Measurements from ENCODE around the gene DEFB132. TPM values are rescaled to one million over a fixed set of nuclear protein-coding genes. Genes with fewer than 3 reads are reported as not detected.
A peak's percentile ranks its signal among the peaks of the same experiment; 100 is the strongest.

DEFB132 gene
- total RNA-seq, 4 donors from 2014 or later = not detected

DNA sequence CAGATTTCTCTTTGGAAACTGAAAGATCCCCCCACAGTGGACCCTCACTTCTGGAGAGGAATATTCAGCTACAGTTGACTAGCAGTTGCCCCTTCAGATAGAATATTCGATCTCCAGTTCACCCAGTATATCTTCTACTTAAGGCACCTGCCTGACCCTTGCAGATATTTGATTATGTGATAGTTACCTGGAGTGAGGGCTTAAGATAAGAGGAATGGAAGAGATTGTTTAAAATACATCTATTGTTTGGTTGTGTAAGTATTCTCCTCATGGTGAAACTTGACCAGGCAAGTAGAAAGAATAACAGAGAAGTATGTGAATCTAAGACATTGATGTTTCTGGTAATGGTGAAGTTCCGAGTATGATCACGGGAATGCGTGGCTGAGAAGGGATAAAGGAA, 38.3 kb downstream of the DEFB132 start:
- H3K4me3 ChIP-seq (ENCODE audit: low read depth, poor library complexity, severe bottlenecking) = no peak overlapping the region
- DNase-seq (ENCODE audit: low spot score in 2 of 2) = no peak
- 75 to 86% methylated on average over 4 of the region's 4 CpGs for WGBS, 2 donors
- intact Hi-C loops (cut with DNase I; ENCODE audit: low total_unique reads) = no loop called here
- no peak for TF ChIP-seq POLR2A (IDR thresholded peaks at IDR 0.05)
- TF ChIP-seq, protein P1, sequence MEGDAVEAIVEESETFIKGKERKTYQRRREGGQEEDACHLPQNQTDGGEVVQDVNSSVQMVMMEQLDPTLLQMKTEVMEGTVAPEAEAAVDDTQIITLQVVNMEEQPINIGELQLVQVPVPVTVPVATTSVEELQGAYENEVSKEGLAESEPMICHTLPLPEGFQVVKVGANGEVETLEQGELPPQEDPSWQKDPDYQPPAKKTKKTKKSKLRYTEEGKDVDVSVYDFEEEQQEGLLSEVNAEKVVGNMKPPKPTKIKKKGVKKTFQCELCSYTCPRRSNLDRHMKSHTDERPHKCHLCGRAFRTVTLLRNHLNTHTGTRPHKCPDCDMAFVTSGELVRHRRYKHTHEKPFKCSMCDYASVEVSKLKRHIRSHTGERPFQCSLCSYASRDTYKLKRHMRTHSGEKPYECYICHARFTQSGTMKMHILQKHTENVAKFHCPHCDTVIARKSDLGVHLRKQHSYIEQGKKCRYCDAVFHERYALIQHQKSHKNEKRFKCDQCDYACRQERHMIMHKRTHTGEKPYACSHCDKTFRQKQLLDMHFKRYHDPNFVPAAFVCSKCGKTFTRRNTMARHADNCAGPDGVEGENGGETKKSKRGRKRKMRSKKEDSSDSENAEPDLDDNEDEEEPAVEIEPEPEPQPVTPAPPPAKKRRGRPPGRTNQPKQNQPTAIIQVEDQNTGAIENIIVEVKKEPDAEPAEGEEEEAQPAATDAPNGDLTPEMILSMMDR (IDR thresholded peaks at IDR 0.05) = no peak

DNA sequence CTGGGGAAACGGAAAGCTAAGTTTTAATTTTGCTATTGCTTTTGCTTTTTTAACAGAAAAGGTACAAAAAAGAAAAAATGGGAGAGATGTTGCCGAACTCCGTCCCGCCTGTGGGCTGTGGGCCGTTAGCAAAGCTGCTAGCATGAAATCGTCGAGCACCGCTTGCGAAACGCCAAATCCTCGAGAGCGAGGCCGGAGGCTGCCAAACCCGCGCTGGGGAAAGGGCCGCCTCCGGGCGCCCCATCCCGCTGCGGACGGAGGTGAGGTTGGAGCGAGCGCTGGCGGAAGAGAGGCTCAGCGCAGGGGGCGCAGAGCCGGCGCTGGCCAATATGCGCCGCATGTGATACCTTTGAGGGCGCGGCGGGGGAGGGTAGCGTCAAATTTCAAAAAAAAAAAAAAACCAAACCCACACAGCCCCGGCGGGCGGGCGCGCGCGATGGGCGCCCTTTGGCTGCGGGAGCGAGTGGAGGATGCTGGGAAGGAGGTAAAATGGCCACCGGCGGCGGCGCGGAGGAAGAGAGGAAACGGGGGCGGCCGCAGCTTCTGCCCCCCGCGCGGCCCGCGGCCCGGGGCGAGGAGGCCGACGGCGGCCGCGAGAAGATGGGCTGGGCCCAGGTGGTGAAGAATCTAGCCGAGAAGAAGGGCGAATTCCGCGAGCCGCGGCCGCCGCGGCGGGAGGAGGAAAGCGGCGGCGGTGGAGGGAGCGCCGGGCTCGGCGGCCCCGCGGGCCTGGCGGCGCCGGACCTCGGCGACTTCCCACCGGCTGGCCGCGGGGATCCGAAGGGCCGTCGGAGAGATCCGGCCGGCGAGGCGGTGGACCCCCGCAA, 39.8 kb downstream of the DEFB132 start, which contains the start of gene ZCCHC3:
TSS of gene ZCCHC3 (plus strand) at position 473 of the 827 bp plus-strand sequence. CDS start at position 490, 17 bp downstream.
- peak; percentile 85 to 97 for DNase-seq (ENCODE audit: low spot score in 2 of 2)
- H3K4me3 ChIP-seq (ENCODE audit: low read depth, poor library complexity, severe bottlenecking) = peak within 1 kb of the TSS; percentile 81
- WGBS, 2 donors = 0 to 1% methylated on average over 78 to 81 of the region's 99 CpGs
- TF ChIP-seq, protein P1 (IDR thresholded peaks at IDR 0.05) = no peak
- no peak for TF ChIP-seq POLR2A (IDR thresholded peaks at IDR 0.05)
- intact Hi-C loops (cut with DNase I; ENCODE audit: low total_unique reads) = no loop called here

DNA sequence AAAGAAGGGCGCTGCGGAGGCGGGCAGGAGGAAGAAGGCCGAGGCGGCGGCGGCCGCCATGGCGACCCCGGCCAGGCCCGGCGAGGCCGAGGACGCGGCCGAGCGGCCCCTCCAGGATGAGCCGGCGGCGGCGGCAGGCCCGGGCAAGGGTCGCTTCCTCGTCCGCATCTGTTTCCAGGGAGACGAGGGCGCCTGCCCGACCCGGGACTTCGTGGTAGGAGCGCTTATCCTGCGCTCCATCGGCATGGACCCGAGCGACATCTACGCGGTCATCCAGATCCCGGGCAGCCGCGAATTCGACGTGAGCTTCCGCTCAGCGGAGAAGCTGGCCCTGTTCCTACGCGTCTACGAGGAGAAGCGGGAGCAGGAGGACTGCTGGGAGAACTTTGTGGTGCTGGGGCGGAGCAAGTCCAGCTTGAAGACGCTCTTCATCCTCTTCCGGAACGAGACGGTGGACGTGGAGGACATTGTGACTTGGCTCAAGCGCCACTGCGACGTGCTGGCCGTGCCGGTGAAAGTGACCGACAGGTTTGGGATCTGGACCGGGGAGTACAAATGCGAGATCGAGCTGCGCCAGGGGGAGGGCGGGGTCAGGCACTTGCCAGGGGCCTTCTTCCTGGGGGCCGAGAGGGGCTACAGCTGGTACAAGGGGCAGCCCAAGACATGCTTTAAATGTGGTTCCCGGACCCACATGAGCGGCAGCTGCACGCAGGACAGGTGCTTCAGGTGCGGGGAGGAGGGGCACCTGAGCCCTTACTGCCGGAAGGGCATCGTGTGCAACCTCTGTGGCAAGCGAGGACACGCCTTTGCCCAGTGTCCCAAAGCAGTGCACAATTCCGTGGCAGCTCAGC, 40.6 kb downstream of the DEFB132 start:
- intact Hi-C loops (cut with DNase I; ENCODE audit: low total_unique reads) = no loop called here
- 0% methylated on average over 53 to 69 of the region's 75 CpGs for WGBS, 2 donors
- TF ChIP-seq POLR2A (IDR thresholded peaks at IDR 0.05) = no peak
- TF ChIP-seq, protein P1 (IDR thresholded peaks at IDR 0.05) = no peak
- DNase-seq (ENCODE audit: low spot score in 2 of 2) = peak; percentile 56 to 92
- H3K4me3 ChIP-seq (ENCODE audit: low read depth, poor library complexity, severe bottlenecking) = peak overlapping the region; percentile 81

DNA sequence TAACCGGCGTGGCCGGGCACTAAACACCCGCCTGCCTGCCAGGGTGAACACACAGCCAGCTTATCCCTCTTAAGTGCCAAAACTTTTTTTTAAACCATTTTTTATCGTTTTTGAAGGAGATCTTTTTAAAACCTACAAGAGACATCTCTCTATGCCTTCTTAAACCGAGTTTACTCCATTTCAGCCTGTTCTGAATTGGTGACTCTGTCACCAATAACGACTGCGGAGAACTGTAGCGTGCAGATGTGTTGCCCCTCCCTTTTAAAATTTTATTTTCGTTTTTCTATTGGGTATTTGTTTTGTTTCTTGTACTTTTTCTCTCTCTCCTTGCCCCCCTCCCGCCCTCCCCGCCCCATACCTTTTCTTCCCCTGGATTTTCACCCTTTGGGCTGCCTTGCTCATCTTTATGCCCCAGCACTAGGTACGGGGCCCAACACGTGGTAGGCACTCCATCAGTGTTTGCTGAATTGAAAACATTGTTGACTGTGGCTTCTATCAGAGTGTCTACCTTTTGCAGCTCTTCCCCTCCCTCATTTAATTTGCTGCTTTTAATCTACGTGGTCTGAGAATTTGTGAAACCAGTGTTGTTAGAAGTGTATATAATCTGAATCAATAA, 41.4 kb downstream of the DEFB132 start:
- no peak for DNase-seq (ENCODE audit: low spot score in 2 of 2)
- TF ChIP-seq POLR2A (IDR thresholded peaks at IDR 0.05) = no peak
- TF ChIP-seq, protein P1 (IDR thresholded peaks at IDR 0.05) = no peak
- WGBS, 2 donors = 6 to 12% methylated on average over 15 of the region's 15 CpGs
- H3K4me3 ChIP-seq (ENCODE audit: low read depth, poor library complexity, severe bottlenecking) = peak overlapping the region; percentile 81
- intact Hi-C loops (cut with DNase I; ENCODE audit: low total_unique reads) = no loop called here

DNA sequence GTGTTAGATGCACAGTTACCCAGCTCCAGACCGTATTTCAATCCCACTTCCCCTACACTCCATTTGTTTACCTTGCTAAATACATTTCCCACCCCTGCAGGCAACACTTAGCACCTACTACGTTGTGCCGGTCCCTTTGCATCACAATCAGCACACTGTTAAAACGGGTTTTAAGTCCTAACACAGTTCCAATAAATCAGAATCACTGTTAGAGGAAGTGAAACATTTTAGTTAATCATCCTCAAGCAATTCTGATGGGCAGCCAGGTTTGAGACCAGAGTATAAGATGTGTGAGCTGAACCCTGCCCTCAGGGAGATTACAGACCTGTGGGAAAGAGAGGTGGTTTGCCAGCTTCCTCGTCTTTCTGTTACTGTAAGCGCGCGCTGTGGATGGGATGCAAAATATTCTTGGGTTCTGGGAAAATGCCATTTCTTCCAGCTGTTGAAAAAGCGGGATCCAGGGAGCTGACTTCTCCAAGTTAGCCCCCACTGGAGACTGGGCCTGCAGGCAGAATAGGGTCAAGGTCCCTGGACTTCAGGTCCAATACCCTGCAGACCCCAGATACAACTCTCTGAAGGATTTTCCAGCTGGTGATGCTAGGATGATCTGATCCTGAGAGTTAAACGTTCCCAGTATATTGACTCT, 42.9 kb downstream of the DEFB132 start:
- H3K4me3 ChIP-seq (ENCODE audit: low read depth, poor library complexity, severe bottlenecking) = no peak overlapping the region
- 39 to 43% methylated on average over 10 of the region's 10 CpGs for WGBS, 2 donors
- intact Hi-C loops (cut with DNase I; ENCODE audit: low total_unique reads) = no loop called here
- TF ChIP-seq POLR2A (IDR thresholded peaks at IDR 0.05) = no peak
- TF ChIP-seq, protein P1 (IDR thresholded peaks at IDR 0.05) = no peak
- DNase-seq (ENCODE audit: low spot score in 2 of 2) = no peak
